ENCODE results near the gene ENO4.

Gene ENO4

GRCh38 chr10:116849248-116850057 is at the start of gene ENO4:
Gene ENO4 (plus strand): TSS chr10:116849499. CDS start chr10:116849567, 68 bp downstream.
- DNase-seq: peak; percentile 19 to 76

- no peak for DNase-seq
Measured at GRCh38 chr10:116800286-116800929, 48.9 kb upstream of the ENO4 start.

- DNase-seq: no peak
Measured at GRCh38 chr10:116801658-116802057, 47.6 kb upstream of the ENO4 start.

- DNase-seq: no peak
Measured at GRCh38 chr10:116802474-116802873, 46.8 kb upstream of the ENO4 start.

GRCh38 chr10:116802876-116803275 is 46.4 kb upstream of the ENO4 start:
- DNase-seq: no peak

GRCh38 chr10:116803451-116804249 is 45.6 kb upstream of the ENO4 start:
- no peak for DNase-seq

- no peak for DNase-seq
Measured at GRCh38 chr10:116808706-116809105, 40.6 kb upstream of the ENO4 start.

- DNase-seq: no peak
Measured at GRCh38 chr10:116809483-116810119, 39.7 kb upstream of the ENO4 start.

GRCh38 chr10:116810120-116810500 is 39.2 kb upstream of the ENO4 start:
- DNase-seq: no peak

GRCh38 chr10:116810895-116811294 is 38.4 kb upstream of the ENO4 start:
- DNase-seq: no peak

- no peak for DNase-seq
Measured at GRCh38 chr10:116811691-116812090, 37.6 kb upstream of the ENO4 start.

GRCh38 chr10:116815641-116816415 is 33.5 kb upstream of the ENO4 start:
- DNase-seq: no peak

- DNase-seq: no peak
Measured at GRCh38 chr10:116817178-116817577, 32.1 kb upstream of the ENO4 start.

- DNase-seq: no peak
Measured at GRCh38 chr10:116817780-116818343, 31.4 kb upstream of the ENO4 start.

GRCh38 chr10:116819999-116820677 is 29.2 kb upstream of the ENO4 start:
- DNase-seq: no peak

- no peak for DNase-seq
Measured at GRCh38 chr10:116825901-116826300, 23.4 kb upstream of the ENO4 start.

- DNase-seq: no peak
Measured at GRCh38 chr10:116826803-116827202, 22.5 kb upstream of the ENO4 start.

GRCh38 chr10:116827214-116827671 is 22.1 kb upstream of the ENO4 start:
- DNase-seq: no peak

- DNase-seq: no peak
Measured at GRCh38 chr10:116828116-116828515, 21.2 kb upstream of the ENO4 start.

GRCh38 chr10:116829711-116830110 is 19.6 kb upstream of the ENO4 start:
- DNase-seq: no peak

GRCh38 chr10:116831086-116831485 is 18.2 kb upstream of the ENO4 start:
- no peak for DNase-seq
